Endothelial cell of umbilical vein (primary cell): ENCODE results near the gene GPR22. TPM values are rescaled to one million over a fixed set of nuclear protein-coding genes. Genes with fewer than 3 reads are reported as not detected.

ENCODE experiments used
- BruUV-seq: library from RNA; stranded (reverse); fragments of 400-500 nt; replicated peaks from 2 replicates; lab custom pipeline; 2021; lab: Mats Ljungman, UMichigan
- CTCF ChIA-PET: fragments of 300-600, 350-600 bp; sonication (Branson Sonifier 250); formaldehyde crosslinking; loops from one replicate; lab custom pipeline; 2021; ENCODE audit warnings: antibody characterized with exemption, inconsistent platforms; lab: Charles Lee
- POLR2A ChIA-PET: fragments of 300-600, 350-600 bp; sonication (Branson Sonifier 250); formaldehyde crosslinking; loops from one replicate; lab custom pipeline; 2021; ENCODE audit warnings: antibody characterized with exemption, inconsistent platforms; lab: Charles Lee
- DNase-seq: peaks from one replicate; pipeline ENCODE4 v3.0.0-alpha.2; 2011; ENCODE audit warnings: low read depth, low spot score
- FAIRE-seq: peaks from 2 replicates; lab custom pipeline; 2011; peaks lifted over from hg19 to GRCh38; lab: Jason Lieb, UNC
- H2AFZ ChIP-seq: 2 replicates; pipeline ENCODE4 v1.6.0; 2012; ENCODE audit warnings: low read depth, low read length, control low read depth, inconsistent platforms
- H3K27ac ChIP-seq: 2 replicates; pipeline ENCODE4 v1.5.1; 2011; ENCODE audit warnings: low read depth, mild to moderate bottlenecking, control low read depth, low read length, moderate library complexity; ENCODE audit not compliant: insufficient read depth
- H3K27me3 ChIP-seq, 2 experiments: 2 replicates each; pipeline versions ENCODE4 v1.6.0 to v1.6.1; 2011; ENCODE audit warnings: low read length in 2 of 2, mixed read lengths in 1 of 2; ENCODE audit not compliant: control insufficient read depth in 2 of 2, insufficient read depth in 2 of 2
- H3K36me3 ChIP-seq, 2 experiments: 2 replicates in 1 of 2; 3 replicates in 1 of 2; pipeline ENCODE4 v1.5.1; 2011; ENCODE audit warnings: low read length in 2 of 2, mild to moderate bottlenecking in 1 of 2, moderate library complexity in 1 of 2; ENCODE audit not compliant: control insufficient read depth in 2 of 2, insufficient read depth in 2 of 2; ENCODE audit errors: extremely low read depth in 1 of 2
- H3K4me1 ChIP-seq: 3 replicates; pipeline ENCODE4 v1.5.1; 2011; ENCODE audit warnings: mild to moderate bottlenecking, low read length; ENCODE audit not compliant: control insufficient read depth, insufficient read depth; ENCODE audit errors: extremely low read depth
- H3K4me2 ChIP-seq: 2 replicates; pipeline ENCODE4 v1.6.1; 2011; ENCODE audit warnings: low read length, control low read depth, mixed read lengths; ENCODE audit not compliant: insufficient read depth
- H3K4me3 ChIP-seq, 3 experiments: fragments of 200-600 bp in 1 of 3; sonication (generic), shearing (Covaris generic) in 1 of 3; replicated peaks in 1 of 3; 2 replicates each; pipeline ENCODE4 v1.5.1; 2011 to 2016; ENCODE audit warnings: control low read depth in 3 of 3, low read length in 3 of 3, mild to moderate bottlenecking in 2 of 3, inconsistent platforms in 1 of 3, low read depth in 1 of 3, moderate library complexity in 1 of 3; ENCODE audit not compliant: insufficient read depth in 1 of 3
- H3K79me2 ChIP-seq: 2 replicates; pipeline ENCODE4 v1.6.0; 2012; ENCODE audit warnings: low read length, inconsistent platforms; ENCODE audit not compliant: control insufficient read depth, insufficient read depth
- H3K9ac ChIP-seq: replicated peaks from 2 replicates; pipeline ENCODE3; 2011; ENCODE audit warnings: low read length, control low read depth; ENCODE audit not compliant: insufficient read depth; ENCODE audit errors: extremely low read depth
- H3K9me1 ChIP-seq: replicated peaks from 3 replicates; pipeline ENCODE4 v1.6.0; 2011; ENCODE audit warnings: mild to moderate bottlenecking, low read length; ENCODE audit not compliant: control insufficient read depth, insufficient read depth; ENCODE audit errors: extremely low read depth
- H3K9me3 ChIP-seq: replicated peaks from 2 replicates; pipeline ENCODE4 v1.5.1; 2012; ENCODE audit warnings: low read length, inconsistent platforms; ENCODE audit not compliant: control insufficient read depth, insufficient read depth
- H4K20me1 ChIP-seq: replicated peaks from 2 replicates; pipeline ENCODE3; 2011; ENCODE audit warnings: mild to moderate bottlenecking, low read length; ENCODE audit not compliant: control insufficient read depth, insufficient read depth; ENCODE audit errors: extremely low read depth
- CTCF ChIP-seq, 2 donors: IDR thresholded peaks; 1 replicate in 1 of 2; 2 replicates in 1 of 2; pipeline ENCODE4 v1.5.1; 2011; ENCODE audit warnings: low read length in 2 of 2, mild to moderate bottlenecking in 2 of 2, moderate library complexity in 2 of 2, control low read depth in 1 of 2, inconsistent platforms in 1 of 2, low read depth in 1 of 2; ENCODE audit not compliant: insufficient read depth in 1 of 2; ENCODE audit errors: extremely low read depth in 1 of 2
- EZH2 ChIP-seq: IDR thresholded peaks from 2 replicates; pipeline ENCODE4 v1.6.1; 2012; ENCODE audit warnings: borderline replicate concordance, low read depth, mild to moderate bottlenecking, moderate library complexity, low read length, inconsistent platforms; ENCODE audit not compliant: severe bottlenecking
- FOS ChIP-seq: IDR thresholded peaks from 2 replicates; pipeline ENCODE4 v1.6.1; 2011; ENCODE audit warnings: mild to moderate bottlenecking, low read length, moderate library complexity, borderline replicate concordance; ENCODE audit not compliant: insufficient read depth
- GATA2 ChIP-seq: IDR thresholded peaks from 2 replicates; pipeline ENCODE4 v1.7.0; 2011; ENCODE audit warnings: low read depth, mild to moderate bottlenecking, moderate library complexity, mixed read lengths, low read length; ENCODE audit not compliant: insufficient read length, insufficient read depth
- JUN ChIP-seq: IDR thresholded peaks from 2 replicates; pipeline ENCODE4 v1.6.1; 2011; ENCODE audit warnings: borderline replicate concordance, low read depth; ENCODE audit not compliant: insufficient read length, insufficient read depth
- MAX ChIP-seq: IDR thresholded peaks from 2 replicates; pipeline ENCODE4 v1.6.1; 2011; ENCODE audit not compliant: insufficient read depth, insufficient read length
- MYC ChIP-seq: IDR thresholded peaks from one replicate; pipeline ENCODE4 v1.6.1; 2011; ENCODE audit warnings: mild to moderate bottlenecking, low read depth, low read length
- POLR2A ChIP-seq: IDR thresholded peaks from 2 replicates; pipeline ENCODE4 v1.6.1; 2012; ENCODE audit warnings: low read depth, mild to moderate bottlenecking, control low read depth, low read length
- POLR2AphosphoS5 ChIP-seq: IDR thresholded peaks from 2 replicates; pipeline ENCODE4 v1.6.1; 2012; ENCODE audit warnings: low read depth, mild to moderate bottlenecking, control low read depth, low read length, moderate library complexity; ENCODE audit not compliant: insufficient read depth
- dilution Hi-C: fragments of 300-500 bp; cut with MboI; formaldehyde crosslinking; loops from one replicate; pipeline ENCODE4 v1.15.0; 2019; ENCODE audit warnings: low sequenced_read_pairs; ENCODE audit not compliant: extremely low pct_ligation_motif_present
- intact Hi-C: fragments of 100-400 bp; cut with micrococcal nuclease; formaldehyde crosslinking; loops from one replicate; pipeline ENCODE4 v1.10.0; 2022
- polyA plus RNA-seq, 4 experiments: library from polyadenylated mRNA; depleted of rRNA in 3 of 4; stranded (reverse) in 3 of 4; unstranded in 1 of 4; fragments of >200 nt; gene quantifications; 2 replicates each; pipeline versions ENCODE4 v1.2.1 to v1.2.3, GENCODE V29; 2011 to 2012; ENCODE audit warnings: missing spikeins in 1 of 4
- total RNA-seq: library from RNA; stranded (reverse); gene quantifications from 2 replicates; pipeline ENCODE4 v1.2.3, GENCODE V29; 2021

The GPR22 gene
- total and polyA plus RNA-seq, 2 donors (not counting 3 experiments of a cell fraction or from before 2014, with no cell fraction given) = not detected

- Histone ChIP-seq H4K20me1 (no peaks in the 10 kb centered on the region), H2AFZ (no peak overlapping the region), H3K4me2 (no peak overlapping the region), H3K9me3 (no peaks in the 10 kb centered on the region), H3K36me3 (no peaks in the 10 kb centered on the region), H3K27ac (no peak overlapping the region), H3K4me1 (no peaks in the 10 kb centered on the region), H3K27me3 (no peaks in the 10 kb centered on the region), H3K79me2 (no peaks in the 10 kb centered on the region), H3K4me3 (no peak overlapping the region), H3K9me1 (peaks cover 3% of the 10 kb centered on the region), H3K9ac (no peak overlapping the region)
- DNase-seq (no peak), FAIRE-seq (no peak)
- CTCF ChIA-PET = no interaction called here
- BruUV-seq = no TSS peak
- POLR2A ChIA-PET = no interaction called here
- intact Hi-C loops = no loop called here
- dilution Hi-C loops = no loop called here
- no peak for TF ChIP-seq EZH2
- TF ChIP-seq POLR2AphosphoS5 = no peak
- no peak for TF ChIP-seq JUN
- TF ChIP-seq GATA2 = no peak
- TF ChIP-seq MYC = no peak
- TF ChIP-seq CTCF (IDR thresholded peaks at IDR 0.05; ENCODE audit: extremely low read depth in 1 of 2, insufficient read depth in 1 of 2, low read depth in 1 of 2, low read length in 2 of 2) = no peak
- TF ChIP-seq MAX = no peak
- TF ChIP-seq POLR2A = no peak
- TF ChIP-seq FOS = no peak
Observed at GRCh38 chr7:107427462-107427861, 42.4 kb upstream of the GPR22 start.
